GM21515 (cell line): ENCODE data around the gene TBKBP1.

Experiments used
- ATAC-seq: cut with Tn5 transposase; IDR thresholded peaks from one replicate; pipeline ENCODE4 v1.9.1; 2021; ENCODE audit not compliant: unreplicated experiment

TBKBP1 gene

DNA sequence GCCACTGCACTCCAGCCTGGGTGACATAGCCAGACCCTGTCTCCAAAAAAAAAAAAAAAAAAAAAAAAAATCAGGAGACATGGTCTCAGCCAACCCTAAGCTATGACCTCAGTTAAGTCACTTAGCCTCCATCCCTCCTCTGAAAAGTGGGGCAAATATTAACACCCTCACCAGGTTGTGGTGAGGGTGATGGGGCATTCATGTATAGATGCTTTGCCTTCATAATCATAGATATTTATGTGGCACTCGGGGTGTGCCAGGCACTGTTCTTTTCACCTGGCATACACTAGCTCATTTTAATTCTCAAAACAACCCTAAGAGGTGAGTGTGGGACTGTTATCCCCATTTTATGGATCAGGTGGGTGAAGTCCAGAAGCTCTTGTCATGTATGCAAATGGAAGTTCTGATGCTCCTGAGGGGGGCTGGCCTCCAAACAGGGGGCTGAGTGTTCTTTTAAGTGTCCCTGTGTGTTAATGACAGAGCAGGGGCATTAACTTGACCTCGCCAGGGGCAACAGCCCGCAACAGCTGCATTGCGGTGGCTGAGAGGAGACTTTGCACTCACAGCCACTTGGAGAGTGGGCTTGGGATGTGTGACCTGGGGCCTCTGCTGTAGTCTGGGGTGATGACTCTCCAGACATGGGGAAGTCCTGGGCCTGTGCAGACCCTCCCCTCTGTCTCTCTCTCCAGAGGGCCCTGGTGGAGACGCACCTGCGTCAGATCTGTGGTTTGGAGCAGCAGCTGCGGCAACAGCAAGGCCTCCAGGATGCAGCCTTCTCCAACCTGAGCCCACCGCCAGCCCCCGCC, 4.1 kb downstream of the TBKBP1 start:
- ATAC-seq = no peak

DNA sequence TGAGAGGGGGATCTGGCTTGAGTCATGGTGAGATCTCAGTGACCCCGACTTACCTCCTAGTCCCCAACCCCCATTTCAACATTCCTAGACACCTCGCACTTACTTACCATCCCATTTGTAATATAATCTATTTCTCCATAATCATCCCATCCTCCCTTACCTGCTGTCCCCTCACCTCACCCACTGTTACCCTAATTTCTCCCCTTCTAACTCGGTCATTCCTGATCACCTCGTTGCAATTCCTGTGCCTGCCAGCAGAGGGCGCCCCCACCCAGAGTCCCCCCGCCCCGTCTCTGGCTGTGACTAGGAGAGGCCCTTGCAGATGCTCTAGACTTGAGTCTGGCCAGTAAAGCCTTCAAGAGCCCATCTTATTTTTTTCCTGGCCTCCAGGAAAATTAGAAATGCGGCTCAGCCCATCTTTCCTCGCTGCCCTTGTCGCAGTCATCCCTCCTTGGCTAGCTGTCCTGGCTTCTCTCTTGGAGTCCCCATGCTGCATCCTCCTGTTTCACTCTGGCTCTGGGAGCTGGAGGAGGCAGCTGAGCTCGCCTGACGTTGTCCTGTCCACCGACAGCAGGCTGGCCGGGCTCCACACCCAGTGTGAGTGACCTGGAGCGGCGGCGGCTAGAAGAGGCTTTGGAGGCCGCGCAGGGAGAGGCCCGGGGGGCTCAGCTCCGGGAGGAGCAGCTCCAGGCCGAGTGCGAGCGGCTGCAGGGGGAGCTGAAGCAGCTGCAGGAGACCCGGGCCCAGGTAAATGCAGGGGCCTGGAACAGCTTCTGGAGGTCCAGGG, 5.0 kb downstream of the TBKBP1 start:
- ATAC-seq = no peak

DNA sequence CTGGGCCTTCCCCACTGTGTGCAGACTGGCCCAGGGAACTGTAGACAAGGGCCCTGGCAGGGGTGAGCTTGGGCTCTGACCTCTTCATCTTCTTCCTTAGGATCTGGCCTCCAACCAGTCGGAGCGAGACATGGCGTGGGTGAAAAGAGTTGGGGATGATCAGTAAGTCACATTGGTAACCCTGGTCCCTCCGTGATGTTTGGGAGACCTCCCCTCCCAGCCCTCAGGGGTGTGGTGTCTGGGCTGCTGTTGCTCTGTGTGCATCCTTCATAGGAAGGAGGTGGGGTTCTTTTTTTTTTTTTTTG, 5.5 kb downstream of the TBKBP1 start:
- no peak for ATAC-seq

DNA sequence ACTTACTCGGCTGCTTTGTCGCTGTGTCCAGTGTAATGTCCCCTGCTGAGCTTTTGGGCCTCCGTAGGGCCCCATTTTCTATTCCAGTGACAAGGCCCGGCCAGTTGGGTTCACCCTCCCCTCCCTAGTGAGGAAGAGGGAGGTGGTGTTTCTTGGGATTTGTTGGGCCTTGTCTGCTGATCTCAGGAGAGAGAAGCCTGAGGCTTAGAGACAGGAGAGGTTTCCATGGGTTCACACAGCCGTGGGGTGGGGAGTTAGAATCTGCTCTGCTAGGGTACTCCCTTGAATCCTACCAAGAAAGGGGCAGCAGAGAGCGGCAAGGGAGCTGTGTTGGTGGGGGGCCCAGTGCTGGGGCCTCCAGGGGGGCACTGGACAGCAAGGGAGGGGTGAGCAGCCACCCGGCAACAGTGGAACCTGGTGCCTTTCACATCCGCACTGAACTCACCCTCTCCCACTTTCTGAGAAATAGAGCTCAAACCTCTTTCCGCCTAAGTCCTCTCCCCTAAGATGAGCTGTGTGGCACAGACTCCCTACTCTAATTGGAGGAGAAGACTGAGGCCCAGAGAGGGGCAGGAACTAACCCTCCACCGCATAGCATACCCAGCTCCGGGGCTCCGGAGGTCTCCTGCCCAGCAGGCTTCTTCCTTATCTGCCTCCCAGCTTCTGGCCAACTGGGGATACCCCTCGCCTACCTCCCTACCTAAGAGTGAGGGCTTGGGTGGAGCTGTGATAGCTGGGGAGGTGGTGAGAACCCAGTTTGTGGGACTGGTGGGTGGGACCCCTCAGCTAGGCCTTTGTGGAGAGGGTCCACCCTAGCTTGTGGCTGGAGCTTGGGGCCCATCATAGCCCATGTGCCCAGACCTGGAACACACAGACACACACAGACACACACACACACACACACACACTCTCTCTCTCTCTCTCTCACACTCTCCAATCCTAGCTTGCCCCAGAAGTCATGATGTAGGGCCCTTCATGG, 6.8 kb downstream of the TBKBP1 start:
- no peak for ATAC-seq

DNA sequence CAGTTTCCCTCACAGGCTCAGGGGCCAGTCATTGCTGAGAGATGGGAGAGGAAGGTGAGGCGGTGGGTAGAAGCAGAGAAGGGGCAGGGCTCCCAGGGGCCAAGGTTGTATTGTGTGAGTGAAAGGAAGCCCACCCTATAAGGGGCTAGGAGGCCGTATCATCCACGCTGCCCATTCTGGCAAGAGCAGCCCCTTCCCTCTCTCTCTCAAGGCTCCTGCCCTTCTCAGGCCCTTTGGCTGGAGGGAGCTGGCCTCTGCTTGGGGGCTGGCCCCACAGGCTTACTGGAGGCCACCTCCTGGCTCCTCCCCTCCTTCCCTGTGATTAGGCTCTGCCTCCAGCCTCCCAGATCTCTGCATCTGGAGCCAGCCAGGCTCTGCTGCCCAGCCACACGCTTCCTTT, 7.6 kb downstream of the TBKBP1 start:
- no peak for ATAC-seq

DNA sequence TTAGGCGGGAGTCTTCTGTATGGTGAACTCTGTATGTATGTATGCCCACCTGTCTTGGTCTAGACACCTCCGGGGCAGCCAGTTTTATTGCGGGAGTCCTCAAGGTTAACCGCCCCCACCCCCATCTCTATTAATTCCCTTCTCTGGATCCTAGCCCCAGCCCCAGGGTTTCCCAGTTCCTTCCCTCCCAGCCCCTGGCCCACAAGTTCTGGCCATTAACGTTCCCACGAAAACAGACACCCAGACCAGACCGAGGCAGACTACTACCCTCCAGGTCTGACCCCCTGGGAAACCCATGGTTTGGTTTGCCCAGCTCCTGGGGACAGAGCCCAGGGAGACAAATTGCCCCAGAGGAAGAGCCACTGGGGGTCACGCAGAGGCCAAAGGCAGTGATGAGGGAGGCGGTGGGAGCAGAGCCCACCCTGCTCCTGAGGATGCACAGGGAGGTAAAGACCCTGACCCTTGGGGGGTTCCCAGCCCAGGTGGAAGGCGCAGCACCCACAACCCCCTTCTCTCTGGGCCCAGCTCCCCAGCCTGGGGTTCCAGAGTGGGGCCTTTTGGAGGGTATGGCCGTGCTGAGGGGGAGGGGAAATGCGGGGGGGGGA, 8.5 kb downstream of the TBKBP1 start:
- ATAC-seq = no peak

DNA sequence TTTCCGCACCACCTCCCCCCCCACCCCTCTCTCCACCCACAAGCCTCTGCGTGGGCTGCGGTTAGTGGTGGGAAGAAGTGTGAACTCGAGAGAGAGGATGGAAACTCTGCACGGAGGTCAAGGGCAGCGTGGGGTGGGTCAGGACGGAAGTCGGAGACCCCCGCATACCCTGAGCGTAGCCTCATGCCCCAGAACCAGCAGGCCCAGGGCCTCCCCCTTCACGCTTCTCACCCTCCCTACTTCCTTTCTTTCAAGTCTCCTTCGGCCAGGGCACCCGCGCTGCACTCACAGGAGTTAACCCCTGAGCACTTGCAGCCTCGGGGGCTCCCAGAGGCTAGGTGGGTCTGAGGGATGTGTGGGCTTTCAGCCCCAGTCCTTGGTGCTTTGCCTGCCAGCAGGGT, 9.2 kb downstream of the TBKBP1 start:
- no peak for ATAC-seq

DNA sequence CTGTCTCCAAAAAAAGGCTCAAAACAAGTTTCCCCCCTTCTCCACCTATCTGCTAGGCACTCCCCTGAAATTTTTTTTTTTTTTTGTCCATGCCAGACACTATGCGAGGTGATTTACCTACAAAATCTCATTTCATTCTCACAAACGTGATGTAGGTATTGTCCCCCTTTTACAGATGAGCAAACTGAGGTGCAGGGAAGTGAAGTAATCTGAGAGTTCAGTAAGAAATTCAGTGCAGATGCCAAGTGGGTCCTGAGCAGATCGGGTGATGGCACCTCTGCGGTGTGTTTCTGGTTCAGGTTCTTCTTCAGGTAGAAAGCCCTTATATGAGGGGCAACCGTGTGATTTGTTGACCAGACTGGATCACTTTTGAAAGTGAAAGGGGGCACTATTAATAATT, 9.7 kb downstream of the TBKBP1 start:
- no peak for ATAC-seq

DNA sequence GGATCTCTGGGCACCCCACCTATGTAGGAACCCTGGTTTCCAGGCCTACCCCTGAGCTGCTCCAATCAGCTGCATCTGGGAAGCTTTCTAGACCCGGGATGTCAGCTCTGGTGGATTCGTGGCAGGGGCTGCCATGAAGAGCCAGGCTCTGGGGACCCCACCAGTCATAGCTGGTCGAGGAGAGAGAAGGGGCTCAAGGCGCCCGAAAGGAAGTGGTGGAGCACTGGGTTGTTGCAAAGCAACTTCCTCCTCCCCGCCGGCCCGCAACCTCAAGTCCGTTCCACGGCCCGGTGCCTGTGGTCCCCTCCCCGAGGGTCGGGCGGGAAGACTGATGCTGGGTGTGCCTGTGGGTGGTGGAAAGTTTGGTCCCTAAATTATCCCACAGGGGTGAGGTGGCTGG, 10.2 kb downstream of the TBKBP1 start:
- ATAC-seq = no peak

DNA sequence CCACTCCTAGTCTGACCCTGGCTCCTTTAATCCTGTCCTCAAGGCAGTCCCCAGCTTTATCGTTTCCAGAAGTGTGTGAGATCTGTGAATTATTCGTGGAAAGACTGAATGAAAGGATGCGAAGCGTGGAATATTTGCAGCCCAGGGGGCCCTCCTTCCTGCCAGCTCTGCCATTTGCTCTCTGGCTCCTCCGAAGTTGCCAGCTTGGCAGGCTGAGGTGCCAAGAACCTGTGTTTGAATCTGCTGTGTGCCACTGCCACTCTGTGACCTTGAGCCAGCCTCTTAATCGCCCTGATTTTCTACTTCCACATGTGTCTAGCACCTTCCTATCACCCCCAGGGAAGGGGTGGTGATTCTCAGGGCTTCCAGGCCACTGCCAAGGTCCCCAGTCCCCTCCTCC, 10.8 kb downstream of the TBKBP1 start:
- ATAC-seq = no peak

DNA sequence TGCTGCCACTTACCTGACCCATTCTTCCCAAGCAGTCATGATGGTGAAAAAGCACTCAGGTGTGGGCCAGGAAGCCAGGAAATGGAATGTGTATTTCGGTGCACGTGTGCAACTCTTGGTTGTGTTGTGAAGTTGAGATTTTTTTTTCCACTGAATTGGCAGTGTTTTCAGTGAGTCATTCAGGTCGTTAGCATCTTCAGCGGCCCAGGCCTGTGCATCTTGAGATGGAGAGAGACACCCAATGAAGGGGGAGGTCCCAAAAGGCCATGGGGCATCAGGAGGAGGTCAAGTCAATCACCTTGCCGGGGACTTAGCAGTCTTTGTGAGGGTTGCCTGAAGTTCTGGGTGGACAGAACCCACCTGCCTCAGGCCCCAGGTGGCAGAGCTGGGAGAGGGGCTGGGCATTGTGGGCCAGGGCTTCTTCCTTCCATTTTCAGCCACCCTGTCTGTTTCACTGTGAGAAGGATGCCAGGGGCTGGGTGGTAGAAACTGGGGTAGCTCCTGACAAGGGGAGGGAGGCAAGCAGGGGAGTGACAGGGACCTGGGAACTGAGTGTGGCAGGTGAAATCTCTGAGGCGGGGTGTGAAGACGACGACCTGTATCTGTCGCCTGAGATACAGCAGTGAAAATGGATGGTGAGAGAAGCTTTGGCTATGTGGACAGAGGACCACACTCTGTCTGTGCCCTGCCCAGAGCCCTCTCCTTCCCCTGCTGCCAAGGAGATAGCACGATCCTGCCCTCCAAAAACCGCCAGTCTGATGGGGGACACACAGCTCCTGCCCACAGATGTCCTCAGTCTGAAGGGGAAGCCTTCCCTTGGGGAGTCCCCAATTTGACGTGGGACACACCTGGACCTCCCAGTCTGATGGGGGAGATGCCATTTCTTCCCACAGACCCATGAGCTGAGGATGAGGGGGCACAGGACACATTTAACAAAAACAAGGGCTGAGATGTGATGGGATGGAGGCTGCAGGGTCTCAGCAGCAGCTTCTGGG, 11.9 kb downstream of the TBKBP1 start:
- no peak for ATAC-seq

DNA sequence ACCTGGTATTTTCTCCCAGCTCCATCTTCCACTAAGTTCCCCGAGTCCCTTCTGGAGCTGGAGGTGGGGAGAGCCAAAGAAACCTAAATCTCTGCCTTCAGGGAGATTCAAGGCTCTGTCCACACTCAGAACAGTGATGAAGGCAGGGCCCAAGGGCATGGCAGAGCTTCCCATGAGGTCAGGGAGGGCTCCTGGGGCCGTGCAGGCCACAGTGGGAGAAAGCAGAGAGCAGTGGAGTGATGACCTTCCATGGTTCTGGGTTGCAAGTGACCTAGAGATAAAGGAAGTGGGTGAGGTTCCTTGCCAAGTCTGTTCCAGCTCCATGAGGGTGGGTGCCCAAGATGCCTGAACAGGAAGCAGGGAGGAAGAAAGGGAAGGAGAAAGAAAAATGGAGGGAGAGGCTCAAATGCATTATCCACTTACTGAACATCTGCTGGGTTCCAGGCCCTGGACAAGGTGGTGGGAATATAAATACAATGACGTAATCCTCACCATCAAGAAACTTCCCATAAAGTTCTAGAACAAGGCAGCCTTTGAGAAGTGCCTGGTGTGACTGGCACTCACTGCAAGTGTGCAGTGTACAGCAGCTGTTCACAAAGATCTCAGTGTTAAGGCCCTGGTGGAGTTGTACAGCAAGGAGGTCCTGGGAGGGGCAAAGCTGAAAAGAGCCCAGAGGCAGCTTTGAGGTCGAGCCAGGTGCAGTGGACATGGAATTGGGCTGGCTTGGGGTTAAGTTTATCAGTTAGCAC, 13.3 kb downstream of the TBKBP1 start:
- ATAC-seq = no peak

DNA sequence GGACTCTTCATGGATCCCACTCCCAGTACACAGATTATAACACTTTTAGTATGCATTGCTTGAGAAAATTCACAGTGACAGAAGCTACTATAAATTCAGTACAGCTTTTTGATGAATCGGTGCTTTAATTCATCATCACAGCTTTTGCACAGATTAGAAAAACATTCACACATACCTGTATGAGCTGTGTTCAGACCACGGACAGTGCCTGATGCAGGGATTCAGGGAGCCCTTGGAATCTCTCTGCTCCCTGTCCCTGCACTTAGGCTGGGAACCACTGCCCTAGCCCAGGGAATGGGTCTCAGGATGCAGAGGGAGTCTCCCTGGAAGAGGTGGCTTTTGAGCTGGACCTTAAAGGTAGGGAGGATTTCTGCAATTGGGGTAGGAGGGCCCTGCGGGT, 13.9 kb downstream of the TBKBP1 start:
- no peak for ATAC-seq

DNA sequence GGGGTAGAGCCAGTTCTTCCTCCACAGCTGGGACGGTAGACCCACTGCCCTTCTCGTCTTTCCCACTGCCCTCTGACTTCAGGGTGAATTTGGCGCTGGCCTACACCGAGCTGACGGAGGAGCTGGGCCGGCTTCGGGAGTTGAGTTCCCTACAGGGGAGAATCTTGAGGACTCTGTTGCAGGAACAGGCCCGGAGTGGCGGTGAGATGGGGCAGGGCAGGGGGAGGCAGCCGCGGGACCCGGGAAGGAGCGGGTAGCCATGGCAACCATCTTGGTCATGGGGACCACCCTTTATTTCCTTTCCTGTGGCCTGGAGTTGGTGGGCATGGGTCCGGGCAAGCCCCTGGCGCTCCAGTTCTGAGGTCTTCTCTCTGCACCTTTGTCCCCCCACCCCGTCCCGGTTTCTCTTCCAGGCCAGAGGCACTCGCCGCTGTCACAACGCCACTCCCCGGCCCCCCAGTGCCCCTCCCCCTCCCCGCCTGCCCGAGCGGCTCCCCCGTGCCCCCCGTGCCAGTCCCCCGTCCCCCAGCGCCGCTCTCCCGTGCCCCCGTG, 14.4 kb downstream of the TBKBP1 start:
- ATAC-seq = no peak

DNA sequence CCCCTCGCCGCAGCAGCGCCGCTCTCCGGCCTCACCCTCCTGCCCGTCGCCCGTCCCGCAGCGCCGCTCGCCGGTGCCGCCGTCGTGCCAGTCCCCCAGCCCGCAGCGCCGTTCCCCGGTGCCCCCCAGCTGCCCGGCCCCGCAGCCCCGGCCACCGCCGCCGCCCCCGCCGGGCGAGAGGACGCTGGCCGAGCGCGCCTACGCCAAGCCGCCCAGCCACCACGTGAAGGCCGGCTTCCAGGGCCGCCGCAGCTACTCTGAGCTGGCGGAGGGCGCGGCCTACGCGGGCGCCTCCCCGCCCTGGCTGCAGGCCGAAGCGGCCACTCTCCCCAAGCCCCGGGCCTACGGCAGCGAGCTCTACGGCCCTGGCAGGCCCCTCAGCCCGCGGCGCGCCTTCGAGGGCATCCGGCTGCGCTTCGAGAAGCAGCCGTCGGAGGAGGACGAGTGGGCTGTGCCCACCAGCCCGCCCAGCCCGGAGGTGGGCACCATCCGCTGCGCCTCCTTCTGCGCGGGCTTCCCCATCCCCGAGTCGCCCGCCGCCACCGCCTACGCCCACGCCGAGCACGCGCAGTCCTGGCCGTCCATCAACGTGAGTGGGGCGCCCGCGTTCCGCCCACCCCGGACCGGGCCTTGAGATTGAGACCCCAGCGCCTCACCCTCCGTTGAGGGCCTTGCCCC, 15.0 kb downstream of the TBKBP1 start:
- no peak for ATAC-seq

DNA sequence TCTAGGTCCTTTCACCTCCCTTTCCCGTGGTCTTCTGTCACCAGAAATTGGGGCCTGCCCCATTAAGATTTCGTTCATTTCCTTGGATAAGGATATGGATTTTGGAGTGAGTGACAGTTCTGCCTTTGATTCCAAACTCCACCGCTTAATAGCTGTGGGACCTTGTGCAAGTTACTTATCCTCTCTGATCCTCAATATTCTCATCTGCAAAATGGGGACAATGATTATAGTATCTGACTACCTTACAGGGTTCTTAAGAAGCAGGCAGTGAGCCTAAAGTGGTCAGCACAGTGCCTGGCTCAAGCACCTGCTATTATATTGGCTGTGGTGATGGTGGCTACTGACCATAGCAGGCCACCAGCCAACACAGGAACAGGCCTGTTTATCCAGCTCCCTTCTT, 15.6 kb downstream of the TBKBP1 start:
- no peak for ATAC-seq

DNA sequence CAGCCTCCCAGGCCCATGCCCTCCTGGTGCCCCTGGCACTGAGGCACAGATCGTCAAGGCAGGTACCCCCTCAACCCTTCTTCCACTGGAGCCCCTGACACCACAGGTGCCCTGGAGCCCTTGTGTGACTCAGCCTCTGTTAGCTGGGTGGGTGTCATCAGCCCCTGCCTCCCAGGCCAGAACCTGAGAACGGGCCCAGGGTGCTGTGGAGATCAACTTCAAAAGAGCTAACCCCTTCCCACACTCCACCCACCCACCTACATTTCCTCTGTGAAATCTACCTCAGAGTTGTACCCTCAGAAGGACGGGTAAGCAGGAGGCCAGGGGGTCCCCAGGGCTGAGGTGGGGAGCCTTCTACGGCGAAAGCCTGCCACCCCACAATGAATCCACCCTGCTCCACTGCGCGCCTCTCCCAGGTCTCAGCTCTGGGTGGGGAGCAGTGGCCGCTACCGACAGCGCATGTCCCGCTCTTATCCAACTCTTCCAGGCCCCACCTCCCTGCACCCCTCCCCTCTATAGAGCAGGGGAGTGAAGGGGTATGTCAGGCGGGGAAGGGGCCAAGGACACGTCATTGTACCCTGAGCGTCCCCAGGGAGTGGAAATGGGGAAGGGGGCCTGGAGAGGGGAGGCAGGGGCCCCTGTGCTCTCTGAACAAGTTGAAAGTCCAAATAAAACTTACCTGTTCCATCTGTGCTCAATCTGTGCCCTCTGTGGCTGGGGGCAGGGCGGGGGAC, 17.6 kb downstream of the TBKBP1 start:
- no peak for ATAC-seq
